SK-N-SH (cell line): ENCODE results near the gene DLEC1.

Experiments
- CTCF ChIP-seq: fragments of 200-600 bp; sonication (generic); IDR thresholded peaks from 2 replicates; pipeline ENCODE4 v1.6.1; 2017; ENCODE audit warnings: antibody characterized with exemption, mild to moderate bottlenecking, moderate library complexity
- EP300 ChIP-seq, 2 experiments: IDR thresholded peaks; 2 replicates each; pipeline versions ENCODE4 v1.4.0 to v1.6.1; 2012; ENCODE audit warnings: borderline replicate concordance in 1 of 2, low read depth in 1 of 2, low read length in 1 of 2
- FOSL2 ChIP-seq: IDR thresholded peaks from 2 replicates; pipeline ENCODE4 v1.4.0; 2012; ENCODE audit warnings: low read depth, mild to moderate bottlenecking, moderate library complexity, borderline replicate concordance
- FOXJ3 ChIP-seq: sonication (generic); formaldehyde crosslinking; IDR thresholded peaks from 2 replicates; pipeline ENCODE4 v1.5.1; 2020; ENCODE audit warnings: mild to moderate bottlenecking, missing genetic modification reagents
- GABPA ChIP-seq: IDR thresholded peaks from 2 replicates; pipeline ENCODE4 v1.4.0; 2012; ENCODE audit warnings: low read depth, mild to moderate bottlenecking
- MAX ChIP-seq: IDR thresholded peaks from 2 replicates; pipeline ENCODE4 v1.4.0; 2012; ENCODE audit warnings: low read depth
- NRF1 ChIP-seq: IDR thresholded peaks from 2 replicates; pipeline ENCODE4 v1.6.1; 2012; ENCODE audit warnings: low read depth, mild to moderate bottlenecking, low read length
- POLR2AphosphoS5 ChIP-seq: IDR thresholded peaks from 2 replicates; pipeline ENCODE4 v1.6.1; 2012; ENCODE audit warnings: low read depth, low read length
- RAD21 ChIP-seq: IDR thresholded peaks from 2 replicates; pipeline ENCODE4 v1.6.1; 2012; ENCODE audit warnings: mild to moderate bottlenecking, low read length
- REST ChIP-seq: IDR thresholded peaks from 2 replicates; pipeline ENCODE4 v1.6.1; 2012; ENCODE audit warnings: mild to moderate bottlenecking, low read depth, low read length, moderate library complexity
- SMC3 ChIP-seq: IDR thresholded peaks from 2 replicates; pipeline ENCODE4 v1.6.1; 2012; ENCODE audit warnings: low read depth, low read length, improper control_type of control experiment
- TF ChIP-seq, protein P1 (sequence below): IDR thresholded peaks from 2 replicates; pipeline ENCODE4 v1.4.0; 2012; ENCODE audit warnings: low read depth, borderline replicate concordance

- TF ChIP-seq FOXJ3 (CRISPR knock-in tag) (no peak), FOSL2 (no peak), EP300 (IDR thresholded peaks at IDR 0.05; ENCODE audit: borderline replicate concordance in 1 of 2, low read depth in 1 of 2, low read length in 1 of 2) (no peak), CTCF (no peak), SMC3 (no peak), MAX (no peak), NRF1 (no peak), REST (no peak), POLR2AphosphoS5 (no peak), RAD21 (no peak), GABPA (no peak)
- TF ChIP-seq, protein P1, sequence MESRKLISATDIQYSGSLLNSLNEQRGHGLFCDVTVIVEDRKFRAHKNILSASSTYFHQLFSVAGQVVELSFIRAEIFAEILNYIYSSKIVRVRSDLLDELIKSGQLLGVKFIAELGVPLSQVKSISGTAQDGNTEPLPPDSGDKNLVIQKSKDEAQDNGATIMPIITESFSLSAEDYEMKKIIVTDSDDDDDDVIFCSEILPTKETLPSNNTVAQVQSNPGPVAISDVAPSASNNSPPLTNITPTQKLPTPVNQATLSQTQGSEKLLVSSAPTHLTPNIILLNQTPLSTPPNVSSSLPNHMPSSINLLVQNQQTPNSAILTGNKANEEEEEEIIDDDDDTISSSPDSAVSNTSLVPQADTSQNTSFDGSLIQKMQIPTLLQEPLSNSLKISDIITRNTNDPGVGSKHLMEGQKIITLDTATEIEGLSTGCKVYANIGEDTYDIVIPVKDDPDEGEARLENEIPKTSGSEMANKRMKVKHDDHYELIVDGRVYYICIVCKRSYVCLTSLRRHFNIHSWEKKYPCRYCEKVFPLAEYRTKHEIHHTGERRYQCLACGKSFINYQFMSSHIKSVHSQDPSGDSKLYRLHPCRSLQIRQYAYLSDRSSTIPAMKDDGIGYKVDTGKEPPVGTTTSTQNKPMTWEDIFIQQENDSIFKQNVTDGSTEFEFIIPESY, result no peak
Measured at GRCh38 chr3:38016847-38017444, 22.1 kb upstream of the DLEC1 start.
